Keratinocyte (primary cell): ENCODE data around the gene SACM1L.
"Not testable (repeated sequence)": the region's sequence is repeated elsewhere in the genome, so short reads cannot be mapped to it uniquely, and the experiment has no call there.

Experiments used
- EZH2 ChIP-seq: IDR thresholded peaks from one replicate; pipeline ENCODE4 v1.6.1; 2012; ENCODE audit warnings: inconsistent platforms, mild to moderate bottlenecking, low read length, moderate library complexity
- TF ChIP-seq, protein P1 (sequence below), 3 experiments: IDR thresholded peaks in 1 of 3; conservative IDR thresholded peaks in 1 of 3; optimal IDR thresholded peaks in 1 of 3; 2 replicates in 2 of 3; 3 replicates in 1 of 3; pipeline versions ENCODE3 to v1.5.1; 2011; ENCODE audit warnings: low read length in 3 of 3, mild to moderate bottlenecking in 3 of 3, moderate library complexity in 2 of 3, control low read depth in 1 of 3, inconsistent platforms in 1 of 3; ENCODE audit not compliant: insufficient read depth in 2 of 3; ENCODE audit errors: extremely low read depth in 1 of 3

DNA sequence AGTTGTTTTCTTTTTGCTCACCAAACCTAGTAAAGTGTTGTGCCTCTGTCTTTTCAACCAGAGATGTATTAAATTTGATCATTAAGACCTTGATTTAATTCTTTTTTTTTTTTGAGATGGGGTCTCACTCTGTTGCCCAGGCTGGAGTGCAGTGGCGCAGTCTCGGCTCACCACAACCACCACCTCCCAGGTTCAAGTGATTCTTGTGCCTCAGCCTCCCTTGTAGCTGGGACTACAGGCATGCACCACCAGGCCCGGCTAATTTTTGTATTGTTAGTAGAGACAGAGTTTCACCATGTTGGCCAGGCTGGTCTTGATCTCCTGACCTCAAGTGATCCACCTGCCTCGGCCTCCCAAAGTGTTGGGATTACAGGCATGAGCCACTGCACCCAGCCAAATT lies 6.0 kb downstream of the SACM1L start:
- TF ChIP-seq, protein P1, sequence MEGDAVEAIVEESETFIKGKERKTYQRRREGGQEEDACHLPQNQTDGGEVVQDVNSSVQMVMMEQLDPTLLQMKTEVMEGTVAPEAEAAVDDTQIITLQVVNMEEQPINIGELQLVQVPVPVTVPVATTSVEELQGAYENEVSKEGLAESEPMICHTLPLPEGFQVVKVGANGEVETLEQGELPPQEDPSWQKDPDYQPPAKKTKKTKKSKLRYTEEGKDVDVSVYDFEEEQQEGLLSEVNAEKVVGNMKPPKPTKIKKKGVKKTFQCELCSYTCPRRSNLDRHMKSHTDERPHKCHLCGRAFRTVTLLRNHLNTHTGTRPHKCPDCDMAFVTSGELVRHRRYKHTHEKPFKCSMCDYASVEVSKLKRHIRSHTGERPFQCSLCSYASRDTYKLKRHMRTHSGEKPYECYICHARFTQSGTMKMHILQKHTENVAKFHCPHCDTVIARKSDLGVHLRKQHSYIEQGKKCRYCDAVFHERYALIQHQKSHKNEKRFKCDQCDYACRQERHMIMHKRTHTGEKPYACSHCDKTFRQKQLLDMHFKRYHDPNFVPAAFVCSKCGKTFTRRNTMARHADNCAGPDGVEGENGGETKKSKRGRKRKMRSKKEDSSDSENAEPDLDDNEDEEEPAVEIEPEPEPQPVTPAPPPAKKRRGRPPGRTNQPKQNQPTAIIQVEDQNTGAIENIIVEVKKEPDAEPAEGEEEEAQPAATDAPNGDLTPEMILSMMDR (optimal IDR thresholded peaks at IDR 0.05 in 1 of 3, IDR thresholded peaks at IDR 0.05 in 1 of 3, conservative IDR thresholded peaks at IDR 0.05 in 1 of 3; ENCODE audit: extremely low read depth in 1 of 3, insufficient read depth in 2 of 3, low read length in 3 of 3), result not testable (repeated sequence)
- not testable (repeated sequence) for TF ChIP-seq EZH2
